PC-3 (cell line): ENCODE data around the gene TMOD3. TPM values are rescaled to one million over a fixed set of nuclear protein-coding genes. Genes with fewer than 3 reads are reported as not detected.

Experiments used
- ATAC-seq: fragments of 200-7000 bp; cut with Tn5 transposase; 2 replicates; pipeline ENCODE4 v1.9.1; 2020; ENCODE audit warnings: mild to moderate bottlenecking, moderate library complexity
- BruUV-seq: library from RNA; stranded (reverse); fragments of 400-500 nt; replicated peaks from 2 replicates; lab custom pipeline; 2021; lab: Mats Ljungman, UMichigan
- CTCF ChIA-PET: fragments of 300-600 bp; sonication (Branson Sonifier 250); formaldehyde crosslinking; loops from one replicate; lab custom pipeline; 2022; ENCODE audit warnings: antibody characterized with exemption; lab: Charles Lee
- POLR2A ChIA-PET: fragments of 300-600 bp; sonication (Branson Sonifier 250); formaldehyde crosslinking; loops from one replicate; lab custom pipeline; 2022; ENCODE audit warnings: antibody characterized with exemption; ENCODE audit not compliant: unreplicated experiment; lab: Charles Lee
- DNase-seq: peaks from one replicate; pipeline ENCODE4 v3.0.0-alpha.2; 2015
- H2AFZ ChIP-seq: fragments of 300-600 bp; sonication (generic); 2 replicates; pipeline ENCODE4 v1.6.0; 2016; ENCODE audit warnings: antibody characterized with exemption, low read length
- H3F3A ChIP-seq: fragments of 300-600 bp; sonication (generic); one replicate; pipeline ENCODE4 v1.6.0; 2017; ENCODE audit warnings: antibody characterized with exemption, low read length, control low read depth, mild to moderate bottlenecking; ENCODE audit not compliant: unreplicated experiment
- H3K27ac ChIP-seq: fragments of 300-600 bp; sonication (generic); 2 replicates; pipeline ENCODE4 v1.5.1; 2016; ENCODE audit warnings: mild to moderate bottlenecking, low read length
- H3K27me3 ChIP-seq: fragments of 300-600 bp; sonication (generic); 2 replicates; pipeline ENCODE4 v1.6.1; 2016; ENCODE audit warnings: low read length, mixed read lengths
- H3K36me3 ChIP-seq: fragments of 300-600 bp; sonication (generic); 2 replicates; pipeline ENCODE4 v1.6.1; 2016; ENCODE audit warnings: low read depth, mixed run types, low read length, mixed read lengths
- H3K4me1 ChIP-seq: fragments of 300-600 bp; sonication (generic); 2 replicates; pipeline ENCODE4 v1.5.1; 2016; ENCODE audit warnings: low read length; ENCODE audit not compliant: insufficient read depth
- H3K4me2 ChIP-seq: fragments of 300-600 bp; sonication (generic); 2 replicates; pipeline ENCODE4 v1.6.0; 2016; ENCODE audit warnings: low read length
- H3K4me3 ChIP-seq: fragments of 300-600 bp; sonication (generic); 2 replicates; pipeline ENCODE4 v1.5.1; 2016; ENCODE audit warnings: mild to moderate bottlenecking, low read length, mixed read lengths
- H3K79me2 ChIP-seq: fragments of 300-600 bp; sonication (generic); 2 replicates; pipeline ENCODE4 v1.6.1; 2017; ENCODE audit warnings: low read length, mixed read lengths
- H3K9ac ChIP-seq: fragments of 300-600 bp; sonication (generic); 2 replicates; pipeline ENCODE4 v1.6.0; 2016; ENCODE audit warnings: mild to moderate bottlenecking, low read length
- H3K9me2 ChIP-seq: fragments of 300-600 bp; sonication (generic); replicated peaks from 2 replicates; pipeline ENCODE4 v1.6.1; 2016; ENCODE audit warnings: mixed run types, low read length, mixed read lengths
- H3K9me3 ChIP-seq: fragments of 300-600 bp; sonication (generic); 2 replicates; pipeline ENCODE4 v1.6.1; 2016; ENCODE audit warnings: low read length, mixed read lengths
- H4K20me1 ChIP-seq: fragments of 300-600 bp; sonication (generic); 2 replicates; pipeline ENCODE4 v1.6.1; 2016; ENCODE audit warnings: low read length, mixed read lengths
- EZH2 ChIP-seq: fragments of 300-600 bp; sonication (generic); IDR thresholded peaks from one replicate; pipeline ENCODE4 v1.6.1; 2017; ENCODE audit warnings: antibody characterized with exemption, mild to moderate bottlenecking, low read length; ENCODE audit not compliant: unreplicated experiment
- EZH2phosphoT487 ChIP-seq: fragments of 300-600 bp; sonication (generic); IDR thresholded peaks from 2 replicates; pipeline ENCODE4 v1.6.1; 2018; ENCODE audit warnings: mild to moderate bottlenecking, antibody characterized with exemption, low read length, borderline replicate concordance
- intact Hi-C: fragments of 100-400 bp; cut with micrococcal nuclease; formaldehyde crosslinking; loops from 2 replicates; pipeline ENCODE4 v1.9.0; 2023
- total RNA-seq: library from RNA; depleted of rRNA; stranded (reverse); fragments of >200 nt; gene quantifications from 2 replicates; pipeline ENCODE4 v1.2.3, GENCODE V29; 2014
- TF ChIP-seq, protein P1 (sequence below): fragments of 300-600 bp; sonication (generic); conservative IDR thresholded peaks from 2 replicates; pipeline ENCODE4 v1.5.1; 2017; ENCODE audit warnings: antibody characterized with exemption, low read depth, mild to moderate bottlenecking, low read length

The TMOD3 gene
- total RNA-seq, 1 experiment from 2014 or later, result 43.9 TPM

DNA sequence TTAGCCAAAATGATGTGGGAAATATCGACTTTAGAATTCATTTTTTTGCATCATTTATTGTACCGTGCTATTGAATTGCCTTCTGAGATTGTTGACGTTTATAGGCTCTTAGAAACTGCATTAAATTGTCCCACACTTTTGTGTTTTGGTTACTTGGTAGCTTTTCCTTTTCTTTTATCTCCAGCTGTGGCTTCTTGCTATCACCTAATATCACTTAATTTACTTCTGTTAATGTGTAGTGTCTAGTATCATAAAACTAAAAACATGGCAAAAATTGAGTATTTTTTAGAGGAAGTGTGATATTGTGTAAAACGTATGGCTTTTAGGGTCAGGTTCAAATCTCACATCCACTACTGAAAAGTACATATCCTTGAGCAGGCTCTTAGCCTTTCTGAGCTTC, 11.2 kb downstream of the TMOD3 start:
- H3K9ac ChIP-seq, result no peak overlapping the region
- ATAC-seq, result no peak
- H3K4me1 ChIP-seq, result peaks cover 41% of the 10 kb centered on the region
- intact Hi-C loops, result no loop called here
- peaks cover 16% of the 10 kb centered on the region; the same call in 1 of the 2 replicates for H4K20me1 ChIP-seq
- ChIA-PET POLR2A (no interaction called here), CTCF (no interaction called here)
- H3K4me3 ChIP-seq, result no peak overlapping the region
- no peak overlapping the region for H3K4me2 ChIP-seq
- no peaks in the 10 kb centered on the region for H3K9me3 ChIP-seq
- no peaks in the 10 kb centered on the region for H3K36me3 ChIP-seq
- BruUV-seq, result no TSS peak
- no peaks in the 10 kb centered on the region for H3K9me2 ChIP-seq
- H3K27me3 ChIP-seq, result no peaks in the 10 kb centered on the region
- H3K79me2 ChIP-seq, result peaks cover 100% of the 10 kb centered on the region
- no peak for TF ChIP-seq EZH2phosphoT487
- TF ChIP-seq EZH2, result no peak
- TF ChIP-seq, protein P1, sequence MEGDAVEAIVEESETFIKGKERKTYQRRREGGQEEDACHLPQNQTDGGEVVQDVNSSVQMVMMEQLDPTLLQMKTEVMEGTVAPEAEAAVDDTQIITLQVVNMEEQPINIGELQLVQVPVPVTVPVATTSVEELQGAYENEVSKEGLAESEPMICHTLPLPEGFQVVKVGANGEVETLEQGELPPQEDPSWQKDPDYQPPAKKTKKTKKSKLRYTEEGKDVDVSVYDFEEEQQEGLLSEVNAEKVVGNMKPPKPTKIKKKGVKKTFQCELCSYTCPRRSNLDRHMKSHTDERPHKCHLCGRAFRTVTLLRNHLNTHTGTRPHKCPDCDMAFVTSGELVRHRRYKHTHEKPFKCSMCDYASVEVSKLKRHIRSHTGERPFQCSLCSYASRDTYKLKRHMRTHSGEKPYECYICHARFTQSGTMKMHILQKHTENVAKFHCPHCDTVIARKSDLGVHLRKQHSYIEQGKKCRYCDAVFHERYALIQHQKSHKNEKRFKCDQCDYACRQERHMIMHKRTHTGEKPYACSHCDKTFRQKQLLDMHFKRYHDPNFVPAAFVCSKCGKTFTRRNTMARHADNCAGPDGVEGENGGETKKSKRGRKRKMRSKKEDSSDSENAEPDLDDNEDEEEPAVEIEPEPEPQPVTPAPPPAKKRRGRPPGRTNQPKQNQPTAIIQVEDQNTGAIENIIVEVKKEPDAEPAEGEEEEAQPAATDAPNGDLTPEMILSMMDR, result no peak
- H3K27ac ChIP-seq, result no peak overlapping the region
- no peaks in the 10 kb centered on the region for H3F3A ChIP-seq
- H2AFZ ChIP-seq, result no peak overlapping the region
- no peak for DNase-seq

DNA sequence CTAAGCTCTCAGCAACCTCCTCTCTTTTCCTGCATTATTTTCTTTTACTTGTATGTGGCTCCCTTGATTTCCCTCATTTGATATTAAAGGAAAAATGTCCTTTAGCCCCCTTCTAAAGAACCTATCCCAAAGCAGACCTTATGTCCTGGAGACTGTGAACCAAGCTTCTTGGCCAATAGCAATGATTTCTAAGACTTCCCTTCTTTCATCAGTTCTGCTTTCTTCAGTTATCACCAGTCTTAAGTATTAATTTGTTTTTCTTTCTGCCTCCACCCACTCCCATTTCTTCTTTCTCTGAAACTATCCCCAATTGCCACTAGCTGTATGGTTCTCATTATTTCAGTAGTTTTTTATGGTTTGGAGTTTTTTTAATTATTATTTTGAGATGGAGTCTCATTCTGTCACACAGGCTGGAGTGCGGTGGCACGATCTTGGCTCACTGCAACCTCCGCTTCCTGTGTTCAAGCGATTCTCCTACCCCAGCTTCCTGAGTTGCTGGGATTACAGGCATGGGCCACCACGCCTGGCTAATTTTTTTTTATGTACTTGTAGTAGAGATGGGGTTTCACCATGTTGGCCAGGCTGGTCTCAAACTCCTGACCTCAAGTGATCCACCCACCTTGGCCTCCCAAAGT, 12.1 kb downstream of the TMOD3 start:
- H3K79me2 ChIP-seq, result peaks cover 98% of the 10 kb centered on the region
- ChIA-PET POLR2A (no interaction called here), CTCF (no interaction called here)
- ATAC-seq (no peak), DNase-seq (no peak)
- peaks cover 12% of the 10 kb centered on the region; the same call in 1 of the 2 replicates for H4K20me1 ChIP-seq
- H3K9ac ChIP-seq, result no peak overlapping the region
- no peaks in the 10 kb centered on the region for H3K9me2 ChIP-seq
- TF ChIP-seq, protein P1, result no peak
- TF ChIP-seq EZH2 (no peak), EZH2phosphoT487 (no peak)
- H3K9me3 ChIP-seq, result no peaks in the 10 kb centered on the region
- no TSS peak for BruUV-seq
- H3K4me2 ChIP-seq, result no peak overlapping the region
- no peak overlapping the region for H3K4me3 ChIP-seq
- peaks cover 49% of the 10 kb centered on the region for H3K4me1 ChIP-seq
- no peak overlapping the region for H2AFZ ChIP-seq
- intact Hi-C loops, result no loop called here
- H3K27me3 ChIP-seq, result no peaks in the 10 kb centered on the region
- H3K36me3 ChIP-seq, result no peaks in the 10 kb centered on the region
- H3K27ac ChIP-seq, result no peak overlapping the region
- no peaks in the 10 kb centered on the region for H3F3A ChIP-seq

DNA sequence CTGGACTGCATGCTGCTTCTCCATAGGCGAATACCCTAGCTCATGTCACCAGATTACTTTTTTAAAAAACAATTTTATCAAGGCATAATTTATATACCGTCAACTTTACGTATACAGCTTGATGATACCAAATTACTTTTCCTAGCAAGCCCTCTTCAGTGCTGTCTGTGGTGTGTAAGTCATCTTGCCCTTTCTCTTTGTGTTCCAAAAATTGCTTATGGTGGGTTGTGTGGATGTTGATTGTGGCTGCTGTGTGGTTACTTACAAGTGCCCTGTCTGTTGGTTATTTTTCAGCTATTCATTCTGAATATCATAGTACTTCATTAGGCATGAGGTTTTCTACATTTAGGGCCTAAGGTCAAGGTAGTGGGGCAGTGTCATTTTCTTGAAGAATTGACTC, 12.8 kb downstream of the TMOD3 start:
- Histone ChIP-seq H3K4me2 (peak overlapping the region; percentile 59), H3K9me3 (no peaks in the 10 kb centered on the region), H4K20me1 (peaks cover 12% of the 10 kb centered on the region; the same call in 1 of the 2 replicates), H3K4me3 (no peak overlapping the region), H3K9me2 (no peaks in the 10 kb centered on the region), H2AFZ (no peak overlapping the region), H3K36me3 (no peaks in the 10 kb centered on the region), H3K27ac (no peak overlapping the region), H3K4me1 (peaks cover 52% of the 10 kb centered on the region), H3K9ac (no peak overlapping the region), H3F3A (no peaks in the 10 kb centered on the region), H3K79me2 (peaks cover 98% of the 10 kb centered on the region), H3K27me3 (no peaks in the 10 kb centered on the region)
- BruUV-seq, result no TSS peak
- ATAC-seq (no peak), DNase-seq (no peak)
- ChIA-PET CTCF (interaction anchor here (0.6 kb wide), 1 partner anchor 65 kb away, joined by 3 read pairs; no protein-coding TSS in a partner anchor), POLR2A (no interaction called here)
- intact Hi-C loops, result no loop called here
- TF ChIP-seq EZH2, result no peak
- TF ChIP-seq, protein P1, result no peak
- TF ChIP-seq EZH2phosphoT487, result no peak
